Measurements from ENCODE around the gene STRIP1. TPM values are rescaled to one million over a fixed set of nuclear protein-coding genes. Genes with fewer than 3 reads are reported as not detected.

STRIP1 gene
- polyA plus RNA-seq, 2 of the 4 experiments (the other 2 are of a cell fraction), result 16.4 to 16.7 TPM

DNA sequence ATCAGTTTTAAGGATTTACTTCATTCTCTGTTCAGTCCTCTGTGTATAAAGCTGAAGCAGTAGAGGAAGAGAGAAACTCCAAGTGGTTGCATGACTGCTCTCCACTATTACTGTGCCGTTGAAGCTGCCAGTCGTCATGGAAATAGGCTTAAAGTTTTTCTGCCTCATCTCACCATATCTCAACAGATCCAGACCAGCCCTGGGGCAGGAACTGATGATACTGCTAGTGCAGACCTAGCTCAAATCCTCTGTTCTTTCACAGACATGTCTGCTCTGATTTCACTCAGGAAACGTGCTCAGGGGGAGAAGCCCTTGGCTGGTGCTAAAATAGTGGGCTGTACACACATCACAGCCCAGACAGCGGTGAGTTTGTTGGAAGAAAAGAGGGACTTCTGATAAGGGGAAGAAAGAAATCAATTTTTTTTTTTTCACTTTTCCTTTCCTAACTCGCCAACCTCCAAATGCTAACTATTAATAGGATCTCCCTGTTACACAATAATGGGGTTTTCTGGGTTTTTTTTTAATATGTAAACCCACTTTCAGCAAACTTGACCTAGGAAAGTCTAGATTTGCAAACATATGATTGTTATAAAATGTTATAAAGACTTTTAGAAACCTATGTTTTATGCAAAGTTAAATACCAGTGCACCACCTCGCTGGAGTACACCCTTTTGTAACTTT is 22.2 kb upstream of the STRIP1 start:
- 88% methylated on average over 6 of the region's 6 CpGs for WGBS (ENCODE audit: missing lambda C conversion rate)
- H3K9me3 ChIP-seq, result no peaks in the 10 kb centered on the region
- ChIA-PET CTCF (interaction anchor here (1.0 to 4.1 kb wide), 9 partner anchors 8 to 375 kb away, joined by 3 to 41 read pairs (median 4); partner anchors contain the start of gene AHCYL1), POLR2A (interaction anchor here (1.2 kb wide), 1 partner anchor 28 kb away, joined by 3 read pairs; the partner anchor contains the start of gene AHCYL1)
- DNase-seq (ENCODE audit: low read depth in 1 of 2, low spot score in 1 of 2) (no peak), ATAC-seq (no peak), FAIRE-seq (no peak)
- no peak for TF ChIP-seq CBX8 (IDR thresholded peaks at IDR 0.05)
- TF ChIP-seq CBX2 (IDR thresholded peaks at IDR 0.05; ENCODE audit: borderline replicate concordance, low read depth), result no peak
- TF ChIP-seq TFCP2L1 (CRISPR knock-in tag; IDR thresholded peaks at IDR 0.05), result no peak
- TF ChIP-seq RARB (CRISPR knock-in tag; IDR thresholded peaks at IDR 0.05), result no peak
- TF ChIP-seq, protein P1, sequence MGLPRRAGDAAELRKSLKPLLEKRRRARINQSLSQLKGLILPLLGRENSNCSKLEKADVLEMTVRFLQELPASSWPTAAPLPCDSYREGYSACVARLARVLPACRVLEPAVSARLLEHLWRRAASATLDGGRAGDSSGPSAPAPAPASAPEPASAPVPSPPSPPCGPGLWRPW (IDR thresholded peaks at IDR 0.05), result no peak
- TF ChIP-seq, protein P2, sequence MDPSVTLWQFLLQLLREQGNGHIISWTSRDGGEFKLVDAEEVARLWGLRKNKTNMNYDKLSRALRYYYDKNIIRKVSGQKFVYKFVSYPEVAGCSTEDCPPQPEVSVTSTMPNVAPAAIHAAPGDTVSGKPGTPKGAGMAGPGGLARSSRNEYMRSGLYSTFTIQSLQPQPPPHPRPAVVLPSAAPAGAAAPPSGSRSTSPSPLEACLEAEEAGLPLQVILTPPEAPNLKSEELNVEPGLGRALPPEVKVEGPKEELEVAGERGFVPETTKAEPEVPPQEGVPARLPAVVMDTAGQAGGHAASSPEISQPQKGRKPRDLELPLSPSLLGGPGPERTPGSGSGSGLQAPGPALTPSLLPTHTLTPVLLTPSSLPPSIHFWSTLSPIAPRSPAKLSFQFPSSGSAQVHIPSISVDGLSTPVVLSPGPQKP (IDR thresholded peaks at IDR 0.05; ENCODE audit: low read depth, low read length), result no peak
- no peak for TF ChIP-seq CHD4 (IDR thresholded peaks at IDR 0.05; ENCODE audit: borderline replicate concordance)
- TF ChIP-seq, protein P3, sequence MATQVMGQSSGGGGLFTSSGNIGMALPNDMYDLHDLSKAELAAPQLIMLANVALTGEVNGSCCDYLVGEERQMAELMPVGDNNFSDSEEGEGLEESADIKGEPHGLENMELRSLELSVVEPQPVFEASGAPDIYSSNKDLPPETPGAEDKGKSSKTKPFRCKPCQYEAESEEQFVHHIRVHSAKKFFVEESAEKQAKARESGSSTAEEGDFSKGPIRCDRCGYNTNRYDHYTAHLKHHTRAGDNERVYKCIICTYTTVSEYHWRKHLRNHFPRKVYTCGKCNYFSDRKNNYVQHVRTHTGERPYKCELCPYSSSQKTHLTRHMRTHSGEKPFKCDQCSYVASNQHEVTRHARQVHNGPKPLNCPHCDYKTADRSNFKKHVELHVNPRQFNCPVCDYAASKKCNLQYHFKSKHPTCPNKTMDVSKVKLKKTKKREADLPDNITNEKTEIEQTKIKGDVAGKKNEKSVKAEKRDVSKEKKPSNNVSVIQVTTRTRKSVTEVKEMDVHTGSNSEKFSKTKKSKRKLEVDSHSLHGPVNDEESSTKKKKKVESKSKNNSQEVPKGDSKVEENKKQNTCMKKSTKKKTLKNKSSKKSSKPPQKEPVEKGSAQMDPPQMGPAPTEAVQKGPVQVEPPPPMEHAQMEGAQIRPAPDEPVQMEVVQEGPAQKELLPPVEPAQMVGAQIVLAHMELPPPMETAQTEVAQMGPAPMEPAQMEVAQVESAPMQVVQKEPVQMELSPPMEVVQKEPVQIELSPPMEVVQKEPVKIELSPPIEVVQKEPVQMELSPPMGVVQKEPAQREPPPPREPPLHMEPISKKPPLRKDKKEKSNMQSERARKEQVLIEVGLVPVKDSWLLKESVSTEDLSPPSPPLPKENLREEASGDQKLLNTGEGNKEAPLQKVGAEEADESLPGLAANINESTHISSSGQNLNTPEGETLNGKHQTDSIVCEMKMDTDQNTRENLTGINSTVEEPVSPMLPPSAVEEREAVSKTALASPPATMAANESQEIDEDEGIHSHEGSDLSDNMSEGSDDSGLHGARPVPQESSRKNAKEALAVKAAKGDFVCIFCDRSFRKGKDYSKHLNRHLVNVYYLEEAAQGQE (IDR thresholded peaks at IDR 0.05), result no peak
- no peak for TF ChIP-seq EP300 (IDR thresholded peaks at IDR 0.05)
- no peak for TF ChIP-seq BCL3 (IDR thresholded peaks at IDR 0.05)
- TF ChIP-seq E2F6 (IDR thresholded peaks at IDR 0.05; ENCODE audit: borderline replicate concordance, low read depth), result no peak
- no peak for TF ChIP-seq ZSCAN20 (CRISPR knock-in tag; IDR thresholded peaks at IDR 0.05)
- TF ChIP-seq HEYL (CRISPR knock-in tag; IDR thresholded peaks at IDR 0.05), result no peak
- no peak overlapping the region for H3K4me2 ChIP-seq
- no peak overlapping the region for H3K27ac ChIP-seq
- no peak overlapping the region for H3K4me3 ChIP-seq
- H3K4me1 ChIP-seq, result peaks cover 11% of the 10 kb centered on the region

DNA sequence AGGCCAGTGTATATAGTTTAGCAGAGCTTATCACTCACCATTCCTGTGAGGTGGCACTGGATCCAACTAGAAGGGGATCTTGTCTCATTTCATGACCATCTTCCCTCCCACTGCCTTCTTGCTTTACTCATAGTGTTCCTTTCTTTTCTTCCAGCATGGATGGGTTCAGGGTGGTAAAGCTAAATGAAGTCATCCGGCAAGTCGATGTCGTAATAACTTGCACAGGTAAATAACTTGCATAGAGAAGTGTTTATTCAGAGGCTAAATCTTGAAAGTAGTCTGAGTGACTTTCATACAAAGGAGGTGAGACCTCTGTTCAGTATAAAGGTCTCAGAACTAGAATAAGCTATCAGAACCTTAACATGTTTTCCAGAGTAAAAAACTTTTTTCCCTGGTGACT is 16.6 kb upstream of the STRIP1 start:
- DNase-seq (ENCODE audit: low read depth in 1 of 2, low spot score in 1 of 2) (no peak), FAIRE-seq (no peak), ATAC-seq (no peak)
- CTCF ChIA-PET, result interaction anchor here (0.9 to 5.3 kb wide), 5 partner anchors 9 to 244 kb away, joined by 3 to 35 read pairs (median 7); partner anchors contain the start of genes AHCYL1 and STRIP1
- H3K4me3 ChIP-seq, result no peak overlapping the region
- no peaks in the 10 kb centered on the region for H3K4me1 ChIP-seq
- WGBS (ENCODE audit: missing lambda C conversion rate), result 83% methylated on average over 3 of the region's 3 CpGs
- H3K9me3 ChIP-seq, result no peaks in the 10 kb centered on the region
- no peak overlapping the region for H3K4me2 ChIP-seq
- H3K27ac ChIP-seq, result no peak overlapping the region
- POLR2A ChIA-PET, result no interaction called here
- no peak for TF ChIP-seq ATOH8 (CRISPR knock-in tag; IDR thresholded peaks at IDR 0.05; ENCODE audit: low read depth)
- no peak for TF ChIP-seq SREBF2 (IDR thresholded peaks at IDR 0.05)
- TF ChIP-seq TFCP2L1 (CRISPR knock-in tag; IDR thresholded peaks at IDR 0.05), result no peak
- TF ChIP-seq HDAC2 (IDR thresholded peaks at IDR 0.05), result no peak
- TF ChIP-seq POLR2AphosphoS2 (conservative IDR thresholded peaks at IDR 0.05; ENCODE audit: low read length), result no peak
- TF ChIP-seq, protein P4, sequence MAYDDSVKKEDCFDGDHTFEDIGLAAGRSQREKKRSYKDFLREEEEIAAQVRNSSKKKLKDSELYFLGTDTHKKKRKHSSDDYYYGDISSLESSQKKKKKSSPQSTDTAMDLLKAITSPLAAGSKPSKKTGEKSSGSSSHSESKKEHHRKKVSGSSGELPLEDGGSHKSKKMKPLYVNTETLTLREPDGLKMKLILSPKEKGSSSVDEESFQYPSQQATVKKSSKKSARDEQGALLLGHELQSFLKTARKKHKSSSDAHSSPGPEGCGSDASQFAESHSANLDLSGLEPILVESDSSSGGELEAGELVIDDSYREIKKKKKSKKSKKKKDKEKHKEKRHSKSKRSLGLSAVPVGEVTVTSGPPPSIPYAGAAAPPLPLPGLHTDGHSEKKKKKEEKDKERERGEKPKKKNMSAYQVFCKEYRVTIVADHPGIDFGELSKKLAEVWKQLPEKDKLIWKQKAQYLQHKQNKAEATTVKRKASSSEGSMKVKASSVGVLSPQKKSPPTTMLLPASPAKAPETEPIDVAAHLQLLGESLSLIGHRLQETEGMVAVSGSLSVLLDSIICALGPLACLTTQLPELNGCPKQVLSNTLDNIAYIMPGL (CRISPR knock-in tag; IDR thresholded peaks at IDR 0.05; ENCODE audit: borderline replicate concordance), result no peak
- no peak for TF ChIP-seq USF2 (IDR thresholded peaks at IDR 0.05)
- TF ChIP-seq RNF2 (IDR thresholded peaks at IDR 0.05; ENCODE audit: borderline replicate concordance, low read depth), result no peak
- no peak for TF ChIP-seq FOSL2 (IDR thresholded peaks at IDR 0.05)
- TF ChIP-seq FOSL2 (CRISPR knock-in tag; IDR thresholded peaks at IDR 0.05), result no peak
- no peak for TF ChIP-seq CHD4 (IDR thresholded peaks at IDR 0.05; ENCODE audit: borderline replicate concordance)
- TF ChIP-seq, protein P5, sequence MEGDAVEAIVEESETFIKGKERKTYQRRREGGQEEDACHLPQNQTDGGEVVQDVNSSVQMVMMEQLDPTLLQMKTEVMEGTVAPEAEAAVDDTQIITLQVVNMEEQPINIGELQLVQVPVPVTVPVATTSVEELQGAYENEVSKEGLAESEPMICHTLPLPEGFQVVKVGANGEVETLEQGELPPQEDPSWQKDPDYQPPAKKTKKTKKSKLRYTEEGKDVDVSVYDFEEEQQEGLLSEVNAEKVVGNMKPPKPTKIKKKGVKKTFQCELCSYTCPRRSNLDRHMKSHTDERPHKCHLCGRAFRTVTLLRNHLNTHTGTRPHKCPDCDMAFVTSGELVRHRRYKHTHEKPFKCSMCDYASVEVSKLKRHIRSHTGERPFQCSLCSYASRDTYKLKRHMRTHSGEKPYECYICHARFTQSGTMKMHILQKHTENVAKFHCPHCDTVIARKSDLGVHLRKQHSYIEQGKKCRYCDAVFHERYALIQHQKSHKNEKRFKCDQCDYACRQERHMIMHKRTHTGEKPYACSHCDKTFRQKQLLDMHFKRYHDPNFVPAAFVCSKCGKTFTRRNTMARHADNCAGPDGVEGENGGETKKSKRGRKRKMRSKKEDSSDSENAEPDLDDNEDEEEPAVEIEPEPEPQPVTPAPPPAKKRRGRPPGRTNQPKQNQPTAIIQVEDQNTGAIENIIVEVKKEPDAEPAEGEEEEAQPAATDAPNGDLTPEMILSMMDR (IDR thresholded peaks at IDR 0.05), result no peak
